Right cardiac atrium (tissue), 5 donors: ENCODE results near the gene PIEZO2. TPM values are rescaled to one million over a fixed set of nuclear protein-coding genes. Genes with fewer than 3 reads are reported as not detected.
"Not testable (repeated sequence)": the region's sequence is repeated elsewhere in the genome, so short reads cannot be mapped to it uniquely, and the experiment has no call there.

Experiments used
- ATAC-seq, 2 donors: fragments of 200-7000 bp; cut with Tn5 transposase; one replicate each; pipeline versions ENCODE4 v1.8.0 to v1.9.1; 2020; ENCODE audit warnings: moderate library complexity in 2 of 2, mild to moderate bottlenecking in 1 of 2
- DNase-seq, 3 donors: peaks; one replicate each; pipeline ENCODE4 v3.0.0-alpha.2; 2020
- H3K27ac ChIP-seq: one replicate; pipeline ENCODE4 v1.5.1; 2013; ENCODE audit warnings: mild to moderate bottlenecking, low read length, control low read depth, moderate library complexity
- H3K27me3 ChIP-seq: one replicate; pipeline ENCODE4 v1.6.1; 2013; ENCODE audit not compliant: control insufficient read depth, insufficient read depth
- H3K4me1 ChIP-seq: one replicate; pipeline ENCODE4 v1.6.1; 2013; ENCODE audit warnings: low read length; ENCODE audit not compliant: control insufficient read depth, insufficient read depth
- H3K4me3 ChIP-seq: one replicate; pipeline ENCODE4 v1.5.1; 2013; ENCODE audit warnings: low read length, control low read depth
- H3K9me3 ChIP-seq: one replicate; pipeline ENCODE4 v1.6.1; 2013; ENCODE audit warnings: low read length; ENCODE audit not compliant: control insufficient read depth
- WGBS: extraction: QIAGEN DNeasy Blood & Tissue Kit; methylation state at CpG from one replicate; pipeline ENCODE4 v1.1.7; 2013; 5-methylcytosine and 5-hydroxymethylcytosine counted together
- intact Hi-C, 4 donors: fragments of 100-400 bp; cut with DNase I; formaldehyde crosslinking; loops; one replicate each; pipeline versions ENCODE4 v1.11.0 to v1.14.0; 2022 to 2023
- polyA plus RNA-seq: library from polyadenylated mRNA; stranded (reverse); fragments of 200-250 nt; gene quantifications from one replicate; pipeline ENCODE4 v1.2.3, GENCODE V29; 2013
- total RNA-seq, 4 donors: library from RNA; stranded (reverse); fragmentation: NEBNext Ultra II Directional; extraction: Animal tissue kit (Norgen Biotek cat#: 25700); gene quantifications; one replicate each; pipeline ENCODE4 v1.2.1, GENCODE V29; 2021
- donor health status: healthy with polysubstance abuse.
- donor health status: DM: no; HTN: yes; CAD: no.
- donor health status: DM: no; HTN: no; CAD: no.
- donor health status: DM: no; HTN: yes; CAD: no; lungs with severe emphysema.
- donor health status: DM: yes; HTN: yes; CAD: no.

The PIEZO2 gene
- total and polyA plus RNA-seq, 5 donors, result 0.18 to 0.93 (median 0.56) TPM

GRCh38 chr18:10670856-10671255, 478.5 kb downstream of the PIEZO2 start:
- DNase-seq, result no peak
- Histone ChIP-seq H3K4me1 (no peaks in the 10 kb centered on the region), H3K9me3 (no peaks in the 10 kb centered on the region), H3K27ac (no peak overlapping the region), H3K27me3 (no peaks in the 10 kb centered on the region), H3K4me3 (no peak overlapping the region)
- no peak for ATAC-seq
- intact Hi-C loops, result no loop called here
- WGBS, result 86% methylated on average over 5 of the region's 5 CpGs

GRCh38 chr18:10669441-10670100, 479.8 kb downstream of the PIEZO2 start:
- Histone ChIP-seq H3K4me1 (no peaks in the 10 kb centered on the region), H3K9me3 (no peaks in the 10 kb centered on the region), H3K4me3 (no peak overlapping the region), H3K27ac (no peak overlapping the region), H3K27me3 (no peaks in the 10 kb centered on the region)
- no peak for DNase-seq
- intact Hi-C loops, result no loop called here
- 63% methylated on average over 7 of the region's 7 CpGs for WGBS
- ATAC-seq, result no peak

- 68% methylated on average over 9 of the region's 9 CpGs for WGBS
- intact Hi-C loops, result no loop called here
Measured at GRCh38 chr18:10663750-10664149, 485.6 kb downstream of the PIEZO2 start.

GRCh38 chr18:10661317-10661716, 488.1 kb downstream of the PIEZO2 start:
- DNase-seq (peak in 1 of 3 donors; percentile 42), ATAC-seq (peak; percentile 32 to 52)
- H3K4me1 ChIP-seq, result no peaks in the 10 kb centered on the region
- H3K4me3 ChIP-seq, result no peak overlapping the region
- no peak overlapping the region for H3K27ac ChIP-seq
- intact Hi-C loops, result no loop called here
- H3K27me3 ChIP-seq, result no peaks in the 10 kb centered on the region
- H3K9me3 ChIP-seq, result no peaks in the 10 kb centered on the region
- WGBS, result 87% methylated on average over 2 of the region's 2 CpGs

More at GRCh38 chr18:10663750-10664149, 485.6 kb downstream of the PIEZO2 start:
- no peaks in the 10 kb centered on the region for H3K9me3 ChIP-seq
- no peaks in the 10 kb centered on the region for H3K4me1 ChIP-seq
- no peak overlapping the region for H3K4me3 ChIP-seq
- no peaks in the 10 kb centered on the region for H3K27me3 ChIP-seq
- ATAC-seq (no peak), DNase-seq (no peak)
- no peak overlapping the region for H3K27ac ChIP-seq

GRCh38 chr18:10660179-10660884, 489.0 kb downstream of the PIEZO2 start:
- intact Hi-C loops, result no loop called here
- H3K4me1 ChIP-seq, result no peaks in the 10 kb centered on the region
- peak; percentile 65 to 80 (median 70) for DNase-seq
- peak; percentile 85 to 86 for ATAC-seq
- H3K27ac ChIP-seq, result no peak overlapping the region
- H3K27me3 ChIP-seq, result no peaks in the 10 kb centered on the region
- H3K4me3 ChIP-seq, result no peak overlapping the region
- WGBS, result 48% methylated on average over 13 of the region's 13 CpGs
- no peaks in the 10 kb centered on the region for H3K9me3 ChIP-seq

- 47% methylated on average over 5 of the region's 5 CpGs for WGBS
- Histone ChIP-seq H3K4me1 (no peaks in the 10 kb centered on the region), H3K27ac (no peak overlapping the region), H3K4me3 (no peak overlapping the region), H3K27me3 (no peaks in the 10 kb centered on the region), H3K9me3 (no peaks in the 10 kb centered on the region)
- intact Hi-C loops, result no loop called here
- DNase-seq, result no peak
- no peak for ATAC-seq
Measured at GRCh38 chr18:10659594-10659993, 489.8 kb downstream of the PIEZO2 start.

GRCh38 chr18:10659000-10659399, 490.4 kb downstream of the PIEZO2 start:
- H3K4me3 ChIP-seq, result no peak overlapping the region
- no peaks in the 10 kb centered on the region for H3K9me3 ChIP-seq
- H3K27ac ChIP-seq, result no peak overlapping the region
- ATAC-seq (no peak), DNase-seq (no peak)
- 63% methylated on average over 5 of the region's 5 CpGs for WGBS
- H3K27me3 ChIP-seq, result no peaks in the 10 kb centered on the region
- intact Hi-C loops, result no loop called here
- H3K4me1 ChIP-seq, result no peaks in the 10 kb centered on the region

GRCh38 chr18:10644003-10644402, 505.4 kb downstream of the PIEZO2 start:
- intact Hi-C loops, DNase-seq, H3K27me3 ChIP-seq, ATAC-seq, H3K4me3 ChIP-seq, H3K9me3 ChIP-seq, H3K27ac ChIP-seq, H3K4me1 ChIP-seq: not testable (repeated sequence)
- WGBS, result 52% methylated on average over 4 of the region's 5 CpGs

GRCh38 chr18:10642915-10643524, 506.3 kb downstream of the PIEZO2 start:
- DNase-seq, H3K9me3 ChIP-seq, H3K27me3 ChIP-seq, H3K4me3 ChIP-seq, intact Hi-C loops, H3K27ac ChIP-seq, H3K4me1 ChIP-seq, ATAC-seq: not testable (repeated sequence)
- WGBS, result 81% methylated on average over 1 of the region's 5 CpGs

- H3K9me3 ChIP-seq, DNase-seq, intact Hi-C loops, H3K4me1 ChIP-seq, H3K4me3 ChIP-seq, H3K27ac ChIP-seq, ATAC-seq, H3K27me3 ChIP-seq: not testable (repeated sequence)
- 89% methylated on average over 6 of the region's 6 CpGs for WGBS
Measured at GRCh38 chr18:10638539-10638885, 510.9 kb downstream of the PIEZO2 start.

- H3K27me3 ChIP-seq, H3K4me1 ChIP-seq, ATAC-seq, H3K4me3 ChIP-seq, intact Hi-C loops, DNase-seq, H3K27ac ChIP-seq, H3K9me3 ChIP-seq: not testable (repeated sequence)
- 58% methylated on average over 9 of the region's 11 CpGs for WGBS
Measured at GRCh38 chr18:10637858-10638538, 511.4 kb downstream of the PIEZO2 start.
